HG03097 (cell line): ENCODE results near the gene TSPYL4.

Source experiments
- ATAC-seq: cut with Tn5 transposase; IDR thresholded peaks from one replicate; pipeline ENCODE4 v1.9.1; 2021; ENCODE audit not compliant: unreplicated experiment, low FRiP score

The TSPYL4 gene

DNA sequence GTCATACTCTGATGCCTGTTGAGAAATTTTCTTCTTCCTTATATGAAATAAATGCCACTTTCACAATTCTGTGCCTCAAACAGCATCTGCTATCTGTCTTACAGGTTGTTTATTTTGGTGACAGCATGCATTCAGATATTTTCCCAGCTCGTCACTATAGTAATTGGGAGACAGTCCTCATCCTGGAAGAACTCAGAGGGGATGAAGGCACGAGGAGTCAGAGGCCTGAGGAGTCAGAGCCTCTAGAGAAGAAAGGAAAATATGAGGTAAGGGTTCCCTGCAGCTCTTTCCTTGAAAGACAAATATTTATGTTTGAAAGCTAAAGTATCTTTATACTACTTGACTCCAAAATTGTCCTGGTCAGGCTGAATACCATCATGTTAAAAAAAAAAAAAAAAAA lies 15.8 kb downstream of the TSPYL4 start:
- no peak for ATAC-seq

DNA sequence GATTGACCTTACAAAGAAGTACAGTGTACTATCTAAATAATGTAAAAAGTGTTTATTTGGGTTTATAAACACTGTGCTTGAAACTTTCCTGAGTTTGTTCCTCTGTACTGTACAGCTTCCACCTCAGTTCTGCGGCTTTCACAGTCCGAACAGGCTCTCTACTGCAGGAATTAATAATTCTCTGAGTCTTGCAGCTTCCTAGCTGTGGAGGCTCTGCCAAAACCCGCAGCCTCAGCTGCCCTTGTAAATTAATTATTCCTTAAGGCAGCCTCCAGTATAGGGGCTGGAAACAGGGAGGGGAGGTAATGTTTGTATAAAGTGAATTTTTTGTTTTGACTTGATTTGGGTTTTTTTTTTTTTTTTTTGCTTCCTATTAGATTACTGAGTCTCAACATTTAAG lies 19.2 kb downstream of the TSPYL4 start:
- no peak for ATAC-seq

- ATAC-seq = no peak
These were observed 24.5 kb downstream of the TSPYL4 start for GRCh38 chr6:116229287-116229913.

DNA sequence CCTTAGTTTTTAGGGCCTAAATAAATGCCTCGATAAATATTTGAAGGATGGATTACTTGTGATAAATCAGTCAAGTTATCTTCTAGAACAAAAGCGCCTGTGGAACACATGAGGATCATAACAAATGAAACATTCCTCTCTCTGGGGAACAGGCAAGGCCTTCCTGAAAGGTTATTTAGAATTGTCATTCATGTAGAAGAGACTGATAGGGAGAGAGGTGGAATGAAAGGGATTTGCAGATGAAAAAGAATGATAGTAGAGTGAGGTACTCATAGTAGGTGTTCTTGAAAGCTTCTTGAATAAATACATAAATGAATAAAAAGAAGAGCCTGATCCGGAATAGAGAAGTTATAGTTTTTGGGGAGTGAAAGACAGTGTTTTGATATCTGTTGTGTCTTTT lies 30.5 kb downstream of the TSPYL4 start:
- no peak for ATAC-seq

GRCh38 chr6:116221911-116222310 lies 32.0 kb downstream of the TSPYL4 start:
- no peak for ATAC-seq

DNA sequence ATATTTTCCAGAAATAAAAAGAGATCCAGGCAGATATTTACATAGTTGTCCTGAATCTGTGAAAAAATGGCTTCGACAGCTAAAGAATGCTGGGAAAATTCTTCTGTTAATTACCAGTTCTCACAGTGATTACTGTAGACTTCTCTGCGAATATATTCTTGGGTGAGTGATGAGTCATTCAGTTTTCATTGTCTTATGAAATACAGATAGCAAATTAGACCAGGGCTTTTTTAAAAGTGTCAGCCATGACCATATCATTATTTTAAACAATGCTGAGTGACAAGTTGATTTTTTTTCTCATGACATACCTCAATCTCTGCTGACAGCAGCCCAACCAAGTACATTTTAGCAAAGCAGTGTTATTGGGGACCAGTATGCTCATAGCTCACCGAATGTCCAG lies 32.8 kb downstream of the TSPYL4 start:
- ATAC-seq = no peak

GRCh38 chr6:116218866-116219265 lies 35.0 kb downstream of the TSPYL4 start:
- no peak for ATAC-seq

GRCh38 chr6:116218172-116218633 lies 35.7 kb downstream of the TSPYL4 start:
- ATAC-seq = no peak

DNA sequence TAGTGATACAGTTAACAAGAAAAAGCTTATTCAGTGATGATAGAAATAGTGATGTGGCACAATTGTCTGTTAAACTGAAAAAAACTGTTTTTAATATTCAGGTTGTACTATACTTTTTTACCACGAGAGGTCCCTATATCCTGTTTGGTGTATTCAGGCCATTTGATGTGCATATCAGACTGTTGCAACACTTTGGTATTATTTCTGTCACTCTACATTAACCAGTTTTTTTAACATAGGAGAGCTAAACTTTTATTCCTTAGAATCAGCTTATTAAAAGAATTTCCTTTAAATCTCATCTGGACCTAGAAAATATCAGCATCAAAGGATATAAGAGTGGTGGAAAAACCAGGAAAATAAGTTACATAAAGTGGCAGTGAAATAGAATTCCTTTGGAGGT lies 36.8 kb downstream of the TSPYL4 start:
- peak; percentile 43 for ATAC-seq

GRCh38 chr6:116215414-116215813 lies 38.5 kb downstream of the TSPYL4 start:
- no peak for ATAC-seq

DNA sequence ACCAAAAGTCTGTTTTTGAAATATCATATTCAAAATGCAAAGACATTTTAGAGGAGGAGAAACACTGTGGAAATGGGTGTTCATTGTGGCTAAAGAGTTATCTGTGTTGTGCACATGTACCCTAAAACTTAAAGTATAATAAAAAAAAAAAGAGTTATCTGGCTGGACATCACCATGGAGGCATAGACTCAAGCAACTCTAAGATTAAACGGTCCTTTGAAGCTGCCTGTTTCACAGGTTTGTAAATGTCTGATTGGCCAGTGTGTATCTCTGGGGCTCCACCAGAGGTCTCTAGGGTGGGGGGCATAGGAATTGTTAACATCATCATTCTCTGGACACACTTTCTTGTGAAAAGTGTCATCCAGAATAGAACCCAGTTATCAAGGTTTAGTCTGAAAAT lies 39.2 kb downstream of the TSPYL4 start:
- ATAC-seq = no peak

DNA sequence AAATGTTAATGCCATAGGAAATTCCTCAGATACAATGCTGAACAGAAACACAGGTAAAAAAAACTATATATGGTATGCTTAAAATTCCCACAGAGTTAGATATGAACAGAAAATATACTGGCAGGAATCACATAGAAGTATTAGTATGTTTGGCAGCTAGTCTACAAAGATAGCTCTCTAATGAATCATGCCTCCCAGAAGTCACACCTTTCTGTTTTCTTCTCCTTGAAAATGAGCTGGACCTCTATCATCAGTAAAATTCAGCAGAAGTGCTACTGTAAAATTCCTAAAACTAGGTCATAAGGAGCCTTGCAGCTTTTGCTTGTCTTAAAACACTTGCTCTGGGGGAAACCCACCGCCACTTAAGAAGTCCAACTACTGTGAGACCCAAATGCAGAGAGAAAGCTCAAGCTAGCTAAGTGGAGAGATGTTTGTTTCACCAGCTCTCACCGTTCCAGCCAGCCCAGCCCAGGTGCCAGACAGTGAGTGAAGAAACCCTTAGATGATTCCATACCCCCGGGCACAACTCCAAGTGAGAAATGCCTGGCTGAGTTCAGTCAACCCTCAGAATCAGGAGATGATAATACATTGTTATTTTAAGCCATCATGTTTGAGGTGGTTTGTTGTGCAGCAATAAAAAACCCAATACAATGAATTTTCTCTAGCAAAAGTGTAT lies 43.0 kb downstream of the TSPYL4 start:
- no peak for ATAC-seq

DNA sequence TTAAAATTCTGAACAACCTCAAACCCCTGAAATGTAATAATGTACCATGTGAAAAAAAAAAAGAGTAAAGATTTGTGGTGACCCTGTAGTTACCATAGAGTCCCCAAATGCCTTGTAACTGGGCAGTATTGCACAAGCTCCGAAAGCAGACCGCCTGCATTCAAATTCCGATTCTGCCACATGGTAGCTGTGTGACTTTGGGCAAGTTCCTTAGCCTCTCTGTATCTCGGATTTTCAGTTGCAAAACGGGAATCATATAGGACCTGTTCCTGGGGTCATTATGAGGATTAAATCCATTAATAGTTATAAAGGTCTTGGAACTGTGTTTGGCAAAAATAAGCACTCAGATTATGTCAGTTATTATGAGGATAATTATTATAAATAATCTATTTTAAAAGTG lies 43.6 kb downstream of the TSPYL4 start:
- ATAC-seq = no peak

GRCh38 chr6:116208056-116208785 lies 45.7 kb downstream of the TSPYL4 start:
- ATAC-seq = no peak

GRCh38 chr6:116206231-116206903 lies 47.5 kb downstream of the TSPYL4 start:
- no peak for ATAC-seq

DNA sequence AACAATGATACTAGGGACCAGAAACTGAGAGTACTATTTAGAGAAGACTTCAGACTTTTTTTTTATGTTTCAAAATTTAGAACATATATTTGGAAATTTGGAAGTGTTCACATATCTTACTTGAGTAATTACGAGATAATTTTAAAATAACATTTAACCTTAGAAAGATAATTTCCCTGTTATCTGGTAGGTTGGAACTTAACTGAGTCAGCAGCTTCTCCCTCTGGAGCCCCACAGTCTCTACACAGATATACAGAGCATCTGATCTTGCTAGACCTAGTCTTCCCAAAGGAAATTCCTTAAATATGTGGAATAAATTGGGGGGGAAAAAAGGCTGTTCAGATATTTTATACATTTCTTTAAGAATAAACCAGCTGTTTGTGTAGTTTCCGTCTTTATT lies 48.6 kb downstream of the TSPYL4 start:
- ATAC-seq = no peak

DNA sequence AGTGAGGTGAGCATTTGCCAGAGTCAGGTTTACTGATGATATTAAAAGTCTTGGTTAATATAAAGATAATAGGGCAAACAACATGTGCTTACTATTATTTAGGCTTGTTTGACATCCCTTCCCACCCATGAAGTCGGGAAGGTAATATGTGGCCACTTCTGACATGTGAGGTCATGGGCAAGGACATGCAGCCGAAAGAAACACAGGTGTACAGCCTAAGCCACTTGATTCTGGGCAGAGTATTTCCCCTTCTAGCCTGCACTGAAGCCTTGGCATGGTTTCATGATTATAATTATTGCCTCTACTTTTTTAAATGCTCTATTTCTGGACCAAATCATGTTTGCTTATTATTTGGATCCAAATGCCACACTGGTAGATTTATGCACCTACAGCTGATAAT lies 52.3 kb downstream of the TSPYL4 start:
- ATAC-seq = no peak

GRCh38 chr6:116200619-116201249 lies 53.1 kb downstream of the TSPYL4 start:
- ATAC-seq = no peak
